HG02610 (cell line): ENCODE results near the gene HIC1.
A peak's percentile ranks its signal among the peaks of the same experiment; 100 is the strongest.

Experiments
- ATAC-seq: cut with Tn5 transposase; IDR thresholded peaks from one replicate; pipeline ENCODE4 v1.9.1; 2021; ENCODE audit warnings: mild to moderate bottlenecking, moderate library complexity; ENCODE audit not compliant: unreplicated experiment

The HIC1 gene

GRCh38 chr17:2025220-2025621 is 29.7 kb upstream of the HIC1 start, which contains the start of gene RTN4RL1:
TSS of gene RTN4RL1 (minus strand) at chr17:2025334. CDS start at chr17:2024865, 469 bp downstream.
- ATAC-seq: no peak

DNA sequence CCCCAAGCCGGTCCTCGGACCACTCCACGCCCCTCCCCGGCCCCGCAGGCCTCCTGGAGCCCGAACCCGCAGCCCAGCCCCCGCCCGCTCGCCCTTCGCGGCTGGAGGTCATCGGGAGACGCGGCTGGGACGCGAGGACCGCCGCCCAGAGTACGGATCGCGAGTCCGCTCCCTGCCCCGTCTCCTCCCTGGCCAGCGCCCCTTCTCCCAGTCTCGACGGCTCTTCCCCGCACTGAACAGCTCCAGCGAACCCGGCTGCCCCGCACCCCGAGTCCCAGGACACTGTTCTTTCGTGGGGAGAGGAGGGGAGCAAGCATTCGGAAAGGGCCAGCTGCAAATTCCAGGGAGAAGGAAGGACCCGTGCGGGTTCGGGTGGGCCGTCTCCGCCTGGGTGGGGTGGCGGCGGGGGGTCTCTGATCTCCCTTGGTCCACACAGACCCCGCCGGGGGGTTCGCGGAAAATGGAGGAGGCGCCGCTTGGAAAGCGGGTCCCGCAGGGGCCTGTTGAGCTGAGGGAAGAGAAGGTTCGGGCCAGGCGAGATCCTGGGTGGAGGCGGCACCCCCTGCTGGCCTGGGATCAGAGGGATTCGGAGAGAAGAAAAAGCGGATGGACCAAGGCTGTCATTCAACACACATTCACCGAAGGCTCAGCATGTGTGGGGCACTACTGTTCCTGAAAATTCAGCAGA is 29.1 kb upstream of the HIC1 start:
- no peak for ATAC-seq

DNA sequence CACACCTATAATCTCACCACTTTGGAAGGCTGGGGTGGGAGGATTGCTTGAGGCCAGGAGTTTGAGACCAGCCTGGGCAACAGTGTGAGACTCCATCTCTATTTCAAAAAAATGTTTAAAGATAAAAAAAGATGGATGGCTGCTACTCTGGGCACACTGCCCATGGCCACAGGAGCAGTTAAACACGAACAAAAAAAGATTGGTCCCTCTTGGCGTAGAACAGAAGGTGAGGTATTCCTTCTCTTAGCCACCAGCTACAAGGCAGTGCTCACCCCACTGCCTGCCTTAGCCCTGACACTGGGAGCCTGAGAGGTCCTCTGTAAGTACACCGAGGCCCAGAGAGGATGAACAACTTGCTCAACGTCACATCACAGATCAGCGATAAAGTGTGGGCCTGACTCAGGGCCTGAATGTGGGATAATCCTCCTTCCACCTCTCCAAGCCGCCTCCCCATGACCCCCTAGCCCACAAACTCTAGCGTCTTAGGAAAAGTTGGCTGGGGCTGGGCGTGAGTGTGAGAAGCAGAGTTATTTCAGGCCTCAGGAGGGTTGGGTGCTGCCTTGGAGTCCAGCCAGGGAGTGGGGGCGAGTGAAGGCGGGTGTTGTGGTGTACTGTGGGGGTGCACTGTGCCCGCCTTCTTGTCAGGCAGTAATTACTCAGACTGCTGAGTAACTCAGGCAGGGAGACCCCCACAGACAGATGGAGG is 27.2 kb upstream of the HIC1 start:
- ATAC-seq: no peak

DNA sequence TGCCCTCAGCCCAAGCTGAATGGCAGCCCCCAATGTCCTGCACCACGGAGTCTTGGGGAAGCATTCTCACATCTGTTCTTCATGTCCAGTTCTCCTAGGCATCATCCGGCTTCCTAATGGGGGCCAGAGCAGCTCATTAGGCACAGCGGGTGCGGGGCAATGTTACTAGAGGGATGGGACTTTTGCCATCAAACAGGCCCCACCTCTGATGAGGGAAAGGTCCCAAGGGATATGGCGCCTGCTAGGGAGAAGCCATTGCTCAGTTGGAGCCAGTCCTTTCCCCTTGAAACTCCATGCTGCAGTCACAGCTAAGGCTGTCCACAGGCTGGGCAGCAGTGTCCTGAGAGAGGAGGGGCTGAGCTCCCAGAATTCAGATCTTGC is 26.7 kb upstream of the HIC1 start:
- no peak for ATAC-seq

GRCh38 chr17:2028737-2029136 is 26.2 kb upstream of the HIC1 start:
- ATAC-seq: no peak

GRCh38 chr17:2029911-2030778 is 24.8 kb upstream of the HIC1 start, which contains the start of gene DPH1:
TSS of gene DPH1 (plus strand) at chr17:2030153. CDS start at chr17:2030170, 17 bp downstream.
- ATAC-seq: peak; percentile 80

GRCh38 chr17:2030779-2031163 is 24.1 kb upstream of the HIC1 start:
- ATAC-seq: no peak

DNA sequence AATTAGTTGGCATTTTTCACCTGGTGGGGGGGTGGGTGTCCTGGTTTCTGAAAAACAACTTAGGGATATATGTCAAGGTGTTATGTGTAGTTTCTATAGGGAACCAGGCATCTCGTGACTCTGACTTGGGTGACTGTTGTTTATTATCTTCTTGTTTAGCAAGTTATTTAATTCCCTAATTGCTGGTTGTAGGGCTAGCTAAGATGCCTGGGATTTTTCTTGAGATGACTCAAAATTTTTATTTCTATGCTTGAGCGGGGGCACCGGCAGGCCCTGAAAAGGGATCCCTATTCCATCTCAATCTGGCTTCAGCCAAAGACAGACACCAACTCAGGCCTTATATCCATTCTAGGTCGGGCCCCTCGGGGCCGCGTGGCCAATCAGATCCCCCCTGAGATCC is 21.8 kb upstream of the HIC1 start:
- no peak for ATAC-seq

GRCh38 chr17:2034157-2034556 is 20.7 kb upstream of the HIC1 start:
- ATAC-seq: no peak

GRCh38 chr17:2034806-2035540 is 19.9 kb upstream of the HIC1 start:
- ATAC-seq: no peak

GRCh38 chr17:2035541-2036488 is 19.1 kb upstream of the HIC1 start:
- ATAC-seq: no peak

DNA sequence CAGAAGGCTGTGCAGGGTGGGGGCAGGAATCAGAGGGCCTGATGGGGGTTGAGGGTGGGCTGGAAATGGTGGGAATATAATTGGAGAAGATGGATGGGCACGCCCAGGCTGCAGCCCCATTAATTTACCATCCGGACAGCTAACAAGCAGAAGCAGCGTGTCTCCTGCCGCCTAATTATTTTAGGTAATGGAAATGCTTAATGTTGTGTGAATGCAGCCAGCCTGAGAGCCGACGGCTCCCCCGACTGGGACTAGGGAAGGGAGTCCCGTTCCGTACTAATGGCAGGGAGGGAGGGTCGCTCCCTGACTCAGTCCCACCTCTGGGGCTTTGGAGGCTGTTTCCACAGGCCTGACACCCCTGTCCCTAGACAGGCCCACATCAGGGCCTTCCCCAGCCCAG is 17.7 kb upstream of the HIC1 start:
- no peak for ATAC-seq

GRCh38 chr17:2040219-2040827 is 14.6 kb upstream of the HIC1 start:
- ATAC-seq: no peak

DNA sequence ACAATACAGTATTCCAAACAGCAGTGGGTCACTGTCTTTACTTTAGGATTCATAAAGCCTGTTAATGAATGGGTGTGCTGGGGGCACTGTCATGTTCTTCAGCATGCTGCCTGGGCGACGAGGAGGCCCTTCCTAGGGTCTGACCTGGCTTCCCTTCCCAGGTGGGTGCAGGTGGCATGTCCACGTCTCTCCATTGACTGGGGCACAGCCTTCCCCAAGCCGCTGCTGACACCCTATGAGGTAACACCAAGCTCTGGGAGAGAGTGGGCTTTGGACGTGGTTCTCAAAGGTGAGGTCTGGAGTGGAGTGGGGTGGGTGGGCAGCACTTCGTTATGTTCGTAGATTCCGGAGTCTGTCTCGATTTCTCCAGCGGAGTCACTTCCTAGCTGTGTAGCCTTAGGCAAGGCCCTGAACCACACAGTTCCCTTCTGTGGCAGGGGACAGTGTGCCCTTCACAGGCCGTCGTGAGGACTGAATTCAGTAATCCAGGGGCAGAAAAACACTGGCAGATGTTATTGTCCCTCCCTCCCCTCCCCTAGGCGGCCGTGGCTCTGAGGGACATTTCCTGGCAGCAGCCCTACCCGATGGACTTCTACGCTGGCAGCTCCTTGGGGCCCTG is 13.9 kb upstream of the HIC1 start:
- no peak for ATAC-seq

GRCh38 chr17:2041561-2042389 is 13.1 kb upstream of the HIC1 start, which contains the start of gene OVCA2:
TSS of gene OVCA2 (plus strand) at chr17:2042022. CDS start at chr17:2042048, 26 bp downstream.
- peak; percentile 87 for ATAC-seq

DNA sequence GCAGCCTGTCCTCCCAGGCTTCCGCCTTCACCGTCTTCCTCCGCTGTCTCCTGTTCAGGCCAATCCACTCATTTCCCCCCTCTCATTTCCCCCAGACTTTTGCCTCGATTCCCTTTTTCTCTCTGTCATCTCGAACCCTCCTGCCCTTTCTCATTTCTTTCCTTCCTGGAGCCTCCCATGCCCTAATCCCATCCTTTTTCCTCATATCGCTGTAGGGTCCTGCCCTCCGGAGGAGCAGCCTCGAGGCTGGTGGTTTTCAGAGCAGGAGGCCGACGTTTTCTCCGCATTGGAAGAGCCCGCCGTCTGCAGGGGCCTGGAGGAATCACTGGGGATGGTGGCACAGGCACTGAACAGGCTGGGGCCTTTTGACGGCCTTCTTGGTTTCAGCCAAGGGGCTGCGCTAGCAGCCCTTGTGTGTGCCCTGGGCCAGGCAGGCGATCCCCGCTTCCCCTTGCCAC is 12.5 kb upstream of the HIC1 start:
- no peak for ATAC-seq

DNA sequence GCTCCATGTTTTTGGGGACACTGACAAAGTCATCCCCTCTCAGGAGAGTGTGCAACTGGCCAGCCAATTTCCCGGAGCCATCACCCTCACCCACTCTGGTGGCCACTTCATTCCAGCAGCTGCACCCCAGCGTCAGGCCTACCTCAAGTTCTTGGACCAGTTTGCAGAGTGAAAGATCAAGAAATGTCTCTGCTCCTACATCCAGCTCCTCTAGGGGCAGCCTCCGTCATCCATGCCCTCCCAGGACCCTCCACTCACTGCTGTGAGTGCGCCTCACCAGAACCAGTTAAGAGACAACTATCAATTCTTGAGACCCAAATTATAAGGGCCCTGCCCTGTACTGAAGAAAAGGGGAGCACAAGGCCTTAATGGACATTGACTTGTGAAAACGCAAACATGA is 12.0 kb upstream of the HIC1 start:
- no peak for ATAC-seq

DNA sequence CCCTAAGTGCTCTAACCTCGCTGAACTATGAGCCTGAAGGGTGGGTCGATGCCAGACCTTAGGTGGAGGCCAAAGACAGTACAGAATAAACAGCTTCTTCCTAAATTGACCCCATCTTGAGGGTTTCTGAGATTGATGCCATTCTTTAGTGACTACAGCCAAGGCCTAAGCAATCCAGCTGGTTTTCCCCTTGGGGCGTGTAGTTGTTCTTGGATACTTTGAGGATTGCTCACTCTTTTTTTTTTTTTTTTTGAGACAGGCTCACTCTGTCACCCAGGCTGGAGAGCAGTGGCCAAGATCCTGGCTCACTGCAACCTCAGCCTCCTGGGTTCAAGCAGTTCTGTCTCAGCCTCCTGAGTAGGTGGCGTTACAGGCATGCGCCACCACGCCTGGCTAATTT is 11.1 kb upstream of the HIC1 start:
- ATAC-seq: no peak
